ENCODE data around the gene KRTAP5-11.

DNA sequence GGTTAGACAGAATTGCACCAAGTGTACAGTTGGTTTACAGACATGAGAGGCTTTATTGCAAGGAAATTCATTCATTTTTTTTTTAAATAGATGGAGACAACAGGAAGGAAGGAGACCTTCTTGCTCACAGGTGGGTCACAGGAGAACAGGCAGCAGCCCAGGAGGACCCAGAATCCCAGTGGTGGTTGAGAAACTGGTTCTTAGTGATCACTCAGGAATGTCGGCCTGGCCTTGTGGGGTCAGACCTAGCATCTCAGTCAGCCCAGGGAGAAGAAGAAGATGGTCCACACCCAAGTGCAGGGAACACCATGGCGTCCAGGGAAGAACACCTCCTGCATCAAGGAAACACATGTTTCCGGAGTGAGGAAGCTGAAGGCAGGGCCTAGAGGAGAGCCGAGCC lies 849 bp downstream of the KRTAP5-11 start:
- TF ChIP-seq, protein P1, sequence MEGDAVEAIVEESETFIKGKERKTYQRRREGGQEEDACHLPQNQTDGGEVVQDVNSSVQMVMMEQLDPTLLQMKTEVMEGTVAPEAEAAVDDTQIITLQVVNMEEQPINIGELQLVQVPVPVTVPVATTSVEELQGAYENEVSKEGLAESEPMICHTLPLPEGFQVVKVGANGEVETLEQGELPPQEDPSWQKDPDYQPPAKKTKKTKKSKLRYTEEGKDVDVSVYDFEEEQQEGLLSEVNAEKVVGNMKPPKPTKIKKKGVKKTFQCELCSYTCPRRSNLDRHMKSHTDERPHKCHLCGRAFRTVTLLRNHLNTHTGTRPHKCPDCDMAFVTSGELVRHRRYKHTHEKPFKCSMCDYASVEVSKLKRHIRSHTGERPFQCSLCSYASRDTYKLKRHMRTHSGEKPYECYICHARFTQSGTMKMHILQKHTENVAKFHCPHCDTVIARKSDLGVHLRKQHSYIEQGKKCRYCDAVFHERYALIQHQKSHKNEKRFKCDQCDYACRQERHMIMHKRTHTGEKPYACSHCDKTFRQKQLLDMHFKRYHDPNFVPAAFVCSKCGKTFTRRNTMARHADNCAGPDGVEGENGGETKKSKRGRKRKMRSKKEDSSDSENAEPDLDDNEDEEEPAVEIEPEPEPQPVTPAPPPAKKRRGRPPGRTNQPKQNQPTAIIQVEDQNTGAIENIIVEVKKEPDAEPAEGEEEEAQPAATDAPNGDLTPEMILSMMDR (IDR thresholded peaks at IDR 0.05), result no peak
- no peak for TF ChIP-seq POLR2A (IDR thresholded peaks at IDR 0.05)

Measured in Peyer's patch (tissue), 4 donors.